ENCODE data around the gene LARGE1.

- TF ChIP-seq REST (IDR thresholded peaks at IDR 0.05; ENCODE audit: low read depth) (no peak), TEAD4 (IDR thresholded peaks at IDR 0.05) (no peak), TCF12 (IDR thresholded peaks at IDR 0.05; ENCODE audit: low read depth) (no peak), USF1 (IDR thresholded peaks at IDR 0.05) (no peak), YY1 (IDR thresholded peaks at IDR 0.05; ENCODE audit: low read depth) (no peak), MAX (IDR thresholded peaks at IDR 0.05) (no peak), EP300 (IDR thresholded peaks at IDR 0.05; ENCODE audit: borderline replicate concordance) (no peak)
Observed at GRCh38 chr22:33687464-33687863, 232.8 kb downstream of the LARGE1 start.
